IgD-negative memory B cell (primary cell): ENCODE results near the gene BRPF3. TPM values are rescaled to one million over a fixed set of nuclear protein-coding genes. Genes with fewer than 3 reads are reported as not detected.

ENCODE experiments used
- H3K27ac Mint-ChIP-seq, 3 donors: one replicate each; pipeline ENCODE4 v1.8.0; 2020 to 2022; ENCODE audit warnings: mild to moderate bottlenecking in 3 of 3, mixed read lengths in 3 of 3, moderate library complexity in 1 of 3
- H3K27me3 Mint-ChIP-seq: one replicate; pipeline ENCODE4 v1.8.0; 2021; ENCODE audit warnings: mixed read lengths
- H3K36me3 Mint-ChIP-seq: one replicate; pipeline ENCODE4 v1.8.0; 2020; ENCODE audit warnings: mild to moderate bottlenecking, mixed read lengths
- H3K4me1 Mint-ChIP-seq, 3 donors: one replicate each; pipeline ENCODE4 v1.8.0; 2020 to 2022; ENCODE audit warnings: mixed read lengths in 3 of 3, mild to moderate bottlenecking in 1 of 3
- H3K4me3 Mint-ChIP-seq, 4 donors: one replicate each; pipeline ENCODE4 v1.8.0; 2020 to 2022; ENCODE audit warnings: mild to moderate bottlenecking in 4 of 4, mixed read lengths in 4 of 4, moderate library complexity in 3 of 4
- H3K9me3 Mint-ChIP-seq, 3 donors: one replicate each; pipeline ENCODE4 v1.8.0; 2020 to 2021; ENCODE audit warnings: mixed read lengths in 3 of 3, mild to moderate bottlenecking in 1 of 3
- polyA plus RNA-seq: library from polyadenylated mRNA; unstranded; fragments of 300-500 nt; fragmentation: Illumina TruSeq; gene quantifications from one replicate; pipeline ENCODE4 v1.2.3, GENCODE V29; 2021

BRPF3 gene
- polyA plus RNA-seq, 1 donor from 2014 or later = 8.9 TPM

DNA sequence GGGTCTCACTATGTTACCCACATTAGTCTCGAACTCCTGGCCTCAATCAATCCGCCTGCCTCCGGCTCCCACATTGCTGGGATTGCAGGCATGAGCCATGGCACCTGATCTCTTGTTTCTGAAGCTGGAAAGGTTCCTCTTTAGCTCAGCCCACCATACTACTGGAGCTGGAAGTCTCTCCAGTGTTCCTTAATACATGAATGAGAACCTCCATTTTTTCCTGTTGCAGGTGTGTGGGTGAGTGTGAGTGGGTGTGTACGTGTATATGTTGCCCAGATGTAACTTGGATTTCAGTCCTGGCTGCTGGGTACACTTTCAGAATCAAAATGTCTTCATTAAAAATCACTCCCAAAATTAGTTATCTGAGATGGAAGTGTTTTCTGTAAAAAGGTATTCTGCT, 84.4 kb downstream of the BRPF3 start:
- H3K9me3 Mint-ChIP-seq = peaks cover 0 to 3% (median 0%) of the 10 kb centered on the region in 3 donors
- H3K27ac Mint-ChIP-seq = no peak overlapping the region
- H3K27me3 Mint-ChIP-seq = peaks cover 13% of the 10 kb centered on the region
- H3K36me3 Mint-ChIP-seq = no peaks in the 10 kb centered on the region
- peaks cover 0 to 11% (median 10%) of the 10 kb centered on the region in 3 donors for H3K4me1 Mint-ChIP-seq
- no peak overlapping the region for H3K4me3 Mint-ChIP-seq

Other genes starting within 250 kb of the BRPF3 start
- gene SLC26A8, start 172.1 kb upstream of the BRPF3 start, polyA plus RNA-seq = not detected
- gene MAPK14, start 168.9 kb upstream of the BRPF3 start, polyA plus RNA-seq = 33.4 TPM
- 47.1 TPM for gene MAPK13, start 66.2 kb upstream of the BRPF3 start, polyA plus RNA-seq
- 0.19 TPM for gene PNPLA1, start 73.3 kb downstream of the BRPF3 start, polyA plus RNA-seq
- gene BNIP5, start 140.1 kb downstream of the BRPF3 start, polyA plus RNA-seq = not detected
- gene ETV7, start 190.9 kb downstream of the BRPF3 start, polyA plus RNA-seq = 5.1 TPM
- gene PXT1, start 246.1 kb downstream of the BRPF3 start, polyA plus RNA-seq = not detected
- gene KCTD20, start 246.3 kb downstream of the BRPF3 start, polyA plus RNA-seq = 35.4 TPM